ENCODE results near the gene AFAP1. TPM values are rescaled to one million over a fixed set of nuclear protein-coding genes. Genes with fewer than 3 reads are reported as not detected.

The AFAP1 gene
- total and polyA plus RNA-seq, 2 of the 4 experiments (the other 2 are of a cell fraction): 48.2 to 80.9 TPM

DNA sequence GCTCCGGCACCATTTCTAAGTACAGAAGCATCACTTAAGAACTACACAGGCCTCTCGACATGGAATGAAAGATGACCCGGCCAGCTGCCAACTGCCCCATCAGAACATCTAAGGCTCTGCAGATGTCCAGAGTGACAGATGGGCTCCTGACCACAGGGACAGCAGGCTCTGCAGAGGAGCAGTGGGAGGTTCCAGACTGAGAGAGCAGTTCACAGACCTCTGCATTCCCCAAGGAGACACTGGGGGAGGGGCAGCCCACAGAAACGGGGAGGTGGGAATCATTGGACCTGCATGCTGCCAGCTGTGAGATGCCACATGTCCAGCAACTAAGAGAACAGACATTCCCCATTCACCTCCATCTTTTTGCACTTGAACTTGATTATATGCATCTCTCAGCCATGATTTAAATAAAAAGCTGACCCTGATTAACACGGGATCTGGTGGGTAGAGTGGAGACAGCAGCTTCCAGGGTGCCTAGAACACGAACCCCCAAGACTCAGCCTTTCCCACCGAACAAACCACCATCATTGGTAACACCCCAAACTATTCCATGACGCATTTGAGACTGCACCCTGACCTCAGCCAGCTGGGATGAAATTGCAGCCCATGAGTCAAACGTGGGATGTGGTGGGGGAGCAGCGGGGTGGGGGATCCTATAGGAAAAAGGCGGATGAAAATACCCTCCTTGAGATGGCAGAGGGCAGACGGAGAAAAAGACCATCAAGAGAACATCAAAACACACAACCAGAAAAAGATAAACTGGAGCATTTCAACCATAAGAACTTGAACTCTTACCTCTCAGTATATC lies 47.2 kb downstream of the AFAP1 start (continued):
- TF ChIP-seq, protein P1, sequence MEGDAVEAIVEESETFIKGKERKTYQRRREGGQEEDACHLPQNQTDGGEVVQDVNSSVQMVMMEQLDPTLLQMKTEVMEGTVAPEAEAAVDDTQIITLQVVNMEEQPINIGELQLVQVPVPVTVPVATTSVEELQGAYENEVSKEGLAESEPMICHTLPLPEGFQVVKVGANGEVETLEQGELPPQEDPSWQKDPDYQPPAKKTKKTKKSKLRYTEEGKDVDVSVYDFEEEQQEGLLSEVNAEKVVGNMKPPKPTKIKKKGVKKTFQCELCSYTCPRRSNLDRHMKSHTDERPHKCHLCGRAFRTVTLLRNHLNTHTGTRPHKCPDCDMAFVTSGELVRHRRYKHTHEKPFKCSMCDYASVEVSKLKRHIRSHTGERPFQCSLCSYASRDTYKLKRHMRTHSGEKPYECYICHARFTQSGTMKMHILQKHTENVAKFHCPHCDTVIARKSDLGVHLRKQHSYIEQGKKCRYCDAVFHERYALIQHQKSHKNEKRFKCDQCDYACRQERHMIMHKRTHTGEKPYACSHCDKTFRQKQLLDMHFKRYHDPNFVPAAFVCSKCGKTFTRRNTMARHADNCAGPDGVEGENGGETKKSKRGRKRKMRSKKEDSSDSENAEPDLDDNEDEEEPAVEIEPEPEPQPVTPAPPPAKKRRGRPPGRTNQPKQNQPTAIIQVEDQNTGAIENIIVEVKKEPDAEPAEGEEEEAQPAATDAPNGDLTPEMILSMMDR (conservative IDR thresholded peaks at IDR 0.05; ENCODE audit: low read depth, low read length): no peak; the same call in 1 of the 2 replicates

Data from IMR-90 (cell line).